NT2/D1 (cell line): ENCODE measurements around the gene LRCH4.

Experiments
- DNase-seq: peaks from one replicate; pipeline ENCODE4 v3.0.0-alpha.2; 2011; ENCODE audit warnings: low read depth, low spot score
- H3K27me3 ChIP-seq: 2 replicates; pipeline ENCODE4 v1.6.0; 2011; ENCODE audit warnings: mild to moderate bottlenecking; ENCODE audit not compliant: insufficient read length, insufficient read depth
- H3K36me3 ChIP-seq: 2 replicates; pipeline ENCODE4 v1.6.1; 2011; ENCODE audit warnings: mild to moderate bottlenecking, low read length, mixed read lengths; ENCODE audit not compliant: insufficient read depth, insufficient read length
- H3K4me1 ChIP-seq: 2 replicates; pipeline ENCODE4 v1.5.1; 2011; ENCODE audit not compliant: insufficient read depth, insufficient read length
- H3K4me3 ChIP-seq: 2 replicates; pipeline ENCODE4 v1.5.1; 2011; ENCODE audit warnings: low read depth; ENCODE audit not compliant: insufficient read length
- H3K9ac ChIP-seq: 2 replicates; pipeline ENCODE4 v1.6.0; 2011; ENCODE audit warnings: low read depth; ENCODE audit not compliant: insufficient read length
- H3K9me3 ChIP-seq: 2 replicates; pipeline ENCODE4 v1.5.1; 2011; ENCODE audit warnings: mild to moderate bottlenecking, low read length; ENCODE audit not compliant: insufficient read depth
- SUZ12 ChIP-seq: IDR thresholded peaks from 2 replicates; pipeline ENCODE4 v1.6.1; 2011; ENCODE audit not compliant: insufficient read length, insufficient read depth; ENCODE audit errors: extremely low read depth
- YY1 ChIP-seq: IDR thresholded peaks from 2 replicates; pipeline ENCODE4 v1.6.1; 2011; ENCODE audit not compliant: insufficient read length, insufficient read depth
- ZNF274 ChIP-seq: IDR thresholded peaks from 2 replicates; pipeline ENCODE4 v1.6.1; 2011; ENCODE audit warnings: mild to moderate bottlenecking, low read depth, low read length

LRCH4 gene

DNA sequence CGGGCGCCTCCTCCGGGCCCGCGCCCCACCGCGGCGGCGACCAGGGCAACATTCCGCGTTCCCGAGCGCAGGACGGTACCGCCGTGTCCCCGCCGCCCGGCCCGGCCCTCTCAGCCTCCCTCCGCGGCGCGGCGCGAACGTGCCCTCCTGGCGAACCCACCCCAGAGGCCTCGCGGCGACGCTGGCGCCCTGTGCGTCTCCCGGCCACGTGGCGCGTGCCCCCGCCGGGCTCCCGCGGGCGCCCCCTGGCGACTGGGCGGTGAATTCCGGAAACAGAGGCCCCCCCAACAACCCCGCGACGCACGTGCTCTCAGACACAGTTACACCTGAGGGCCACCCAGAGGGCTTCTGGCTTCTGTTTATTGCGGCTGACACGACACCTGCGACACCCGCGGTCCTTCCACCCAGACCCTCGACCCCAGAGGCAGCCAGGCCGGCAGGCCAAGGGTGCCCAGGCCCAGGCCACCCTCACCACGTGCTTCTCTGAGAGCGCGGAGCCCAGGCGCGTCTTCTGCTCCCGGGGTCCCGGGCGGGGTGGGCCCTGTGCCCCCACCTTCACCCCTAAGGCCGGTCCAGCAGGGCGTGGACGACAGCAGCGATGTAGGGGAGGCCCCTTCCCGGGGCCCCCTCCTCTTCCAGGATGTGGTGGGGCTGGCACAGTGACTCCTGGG, 12.1 kb downstream of the LRCH4 start, which contains the start of gene SAP25:
Gene SAP25, minus strand, starts transcription at position 210 of the 671 bp plus-strand sequence. Its CDS starts 158 bp downstream, at position 52.
- no peak within 1 kb of the TSS for H3K4me3 ChIP-seq
- peaks cover 53% of the 10 kb centered on the region for H3K36me3 ChIP-seq
- no peak for TF ChIP-seq SUZ12
- TF ChIP-seq YY1 = no peak
- no peak for TF ChIP-seq ZNF274
- H3K27me3 ChIP-seq = no peaks in the 10 kb centered on the region
- no peaks in the 10 kb centered on the region for H3K9me3 ChIP-seq
- no peak for DNase-seq
- peaks cover 17% of the 10 kb centered on the region for H3K4me1 ChIP-seq
- peak within 1 kb of the TSS; percentile 61 for H3K9ac ChIP-seq

DNA sequence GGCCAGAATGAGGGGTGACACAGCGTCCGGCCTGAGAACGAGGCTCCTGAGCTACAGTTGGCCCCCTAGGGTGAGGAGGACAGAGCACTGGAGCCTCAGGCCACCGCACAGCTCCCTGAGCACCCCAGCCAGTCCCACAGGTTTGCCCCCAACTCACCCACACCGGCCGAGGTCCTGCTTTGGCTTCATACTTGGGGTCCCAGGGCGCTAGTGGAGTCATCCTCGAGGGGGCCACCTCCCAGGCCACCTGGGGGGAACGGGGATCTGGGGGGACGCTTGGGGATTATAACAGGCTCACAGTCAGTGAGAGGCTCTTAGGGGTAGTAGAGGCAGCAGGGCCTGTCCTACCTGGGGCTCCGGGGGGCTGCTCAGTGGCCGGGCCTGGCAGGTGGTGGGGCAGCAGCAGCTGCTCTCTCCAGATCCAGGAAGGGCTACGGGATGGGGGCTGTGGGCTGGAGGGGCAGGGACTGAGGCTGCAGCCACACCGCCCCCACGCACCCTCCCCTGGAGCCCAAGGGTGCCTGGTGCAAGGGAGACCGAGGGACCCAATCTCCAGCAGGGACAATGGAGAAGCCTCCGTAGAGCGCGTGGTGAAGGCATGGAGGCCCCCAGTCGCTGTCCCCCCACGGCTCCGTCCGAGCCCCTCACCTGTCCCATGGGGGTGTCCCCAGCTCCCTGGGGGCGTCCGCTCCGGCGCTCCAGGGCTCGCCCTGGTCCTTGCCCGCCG, 12.8 kb downstream of the LRCH4 start:
- Histone ChIP-seq H3K36me3 (peaks cover 46% of the 10 kb centered on the region), H3K9ac (peak overlapping the region; percentile 61), H3K9me3 (no peaks in the 10 kb centered on the region), H3K4me1 (peaks cover 21% of the 10 kb centered on the region), H3K4me3 (no peak overlapping the region), H3K27me3 (no peaks in the 10 kb centered on the region)
- TF ChIP-seq YY1 (no peak), ZNF274 (no peak), SUZ12 (no peak)
- no peak for DNase-seq

DNA sequence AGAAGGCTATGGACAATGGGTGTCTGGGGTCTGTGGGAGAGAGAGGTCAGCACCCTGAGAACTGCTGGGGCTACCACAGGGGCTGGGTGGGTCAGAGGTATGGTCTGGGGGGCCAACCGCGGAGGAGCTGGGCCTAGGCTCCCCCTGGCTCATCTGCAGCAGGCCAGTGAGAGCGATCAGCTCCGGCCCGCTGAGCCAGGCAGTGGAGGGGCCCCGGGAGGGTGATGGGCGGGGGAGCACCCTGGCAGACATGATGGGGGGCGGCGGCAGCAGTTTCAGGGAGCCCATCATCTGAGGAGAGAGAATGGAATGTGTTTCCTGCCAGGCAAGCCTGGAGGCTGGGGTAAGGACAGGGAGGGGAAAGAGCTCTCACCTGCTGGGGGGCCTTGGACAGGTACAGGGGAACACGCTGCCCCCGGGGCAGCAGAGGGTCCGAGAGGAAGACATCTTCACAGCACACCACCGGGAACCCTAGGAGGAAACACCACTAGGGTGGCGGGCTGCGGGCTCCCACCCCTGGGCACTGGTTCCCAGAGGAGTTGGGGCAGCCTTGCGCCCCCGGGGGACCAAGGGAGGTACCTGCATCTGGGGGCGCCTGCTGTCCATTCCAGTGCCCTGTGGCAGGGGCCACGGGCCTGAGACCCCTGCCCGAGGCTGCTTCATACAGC, 13.5 kb downstream of the LRCH4 start:
- H3K36me3 ChIP-seq = peaks cover 39% of the 10 kb centered on the region
- H3K9me3 ChIP-seq = no peaks in the 10 kb centered on the region
- H3K4me3 ChIP-seq = no peak overlapping the region
- peaks cover 24% of the 10 kb centered on the region for H3K4me1 ChIP-seq
- H3K27me3 ChIP-seq = no peaks in the 10 kb centered on the region
- no peak for DNase-seq
- peak overlapping the region; percentile 61 for H3K9ac ChIP-seq
- no peak for TF ChIP-seq SUZ12
- no peak for TF ChIP-seq YY1
- no peak for TF ChIP-seq ZNF274

DNA sequence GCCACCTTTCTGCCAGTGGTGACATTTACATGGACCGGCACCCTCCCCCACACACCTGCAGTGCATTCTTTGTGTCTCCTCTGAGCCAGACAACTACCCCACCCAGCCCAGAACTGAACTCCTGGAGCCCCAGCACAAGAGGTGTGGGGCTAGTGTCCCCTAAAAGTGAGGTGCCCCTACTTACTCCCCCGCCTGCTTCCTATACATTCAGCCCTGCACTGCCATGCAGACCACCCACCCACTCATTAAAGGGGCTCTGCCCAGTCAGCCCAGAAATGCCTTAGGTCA, 14.2 kb downstream of the LRCH4 start:
- no peak for TF ChIP-seq SUZ12
- no peak for TF ChIP-seq ZNF274
- no peak for TF ChIP-seq YY1
- Histone ChIP-seq H3K27me3 (no peaks in the 10 kb centered on the region), H3K36me3 (peaks cover 33% of the 10 kb centered on the region), H3K4me1 (peaks cover 26% of the 10 kb centered on the region), H3K9me3 (no peaks in the 10 kb centered on the region), H3K4me3 (no peak overlapping the region), H3K9ac (peak overlapping the region; percentile 61)
- DNase-seq = no peak

DNA sequence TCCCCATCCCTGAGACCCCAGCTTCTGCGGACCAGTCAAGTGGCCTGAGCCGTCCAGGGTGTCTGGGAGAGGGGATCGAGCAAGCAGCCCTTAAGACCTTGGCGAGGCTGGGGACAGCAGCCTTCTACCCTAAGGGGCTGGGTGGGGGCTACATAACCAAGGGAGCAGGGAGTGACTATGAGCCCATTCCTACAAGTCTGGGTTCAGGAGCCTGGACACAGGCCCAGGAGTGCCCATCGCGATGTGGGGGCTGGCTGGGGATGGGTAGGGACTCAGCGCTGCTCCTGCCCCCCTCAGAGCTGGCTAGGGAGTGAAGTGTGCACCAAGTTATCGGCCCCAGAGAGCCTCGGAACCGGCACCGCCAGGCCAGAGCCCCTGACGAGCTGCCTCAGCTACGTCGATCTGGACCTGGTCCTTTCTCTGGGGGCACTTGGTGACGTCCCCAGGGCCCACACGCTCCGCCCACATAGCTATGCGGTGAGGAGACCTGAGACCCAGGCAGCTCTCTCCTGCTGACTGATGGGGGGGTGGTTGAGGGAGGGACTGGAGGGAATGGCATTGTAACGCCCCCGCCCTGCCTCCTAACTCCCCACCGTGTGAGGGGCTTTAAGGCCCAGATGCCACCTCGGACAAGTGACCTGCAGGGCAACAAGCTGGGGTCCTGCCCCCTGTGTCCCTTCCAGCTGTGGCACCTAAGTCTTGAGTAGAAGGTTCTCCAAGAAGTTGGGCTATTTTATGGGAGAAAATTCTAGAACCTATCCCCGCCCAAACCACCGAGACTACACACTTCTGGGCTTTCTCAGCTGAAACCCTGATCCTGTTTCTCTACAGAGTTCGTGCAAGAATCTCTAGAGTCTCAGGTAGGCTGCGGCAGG, 14.7 kb downstream of the LRCH4 start:
- TF ChIP-seq SUZ12 (no peak), ZNF274 (no peak), YY1 (no peak)
- no peak overlapping the region for H3K4me3 ChIP-seq
- H3K9ac ChIP-seq = peak overlapping the region; percentile 76
- H3K9me3 ChIP-seq = no peaks in the 10 kb centered on the region
- no peaks in the 10 kb centered on the region for H3K27me3 ChIP-seq
- no peak for DNase-seq
- peaks cover 26% of the 10 kb centered on the region for H3K4me1 ChIP-seq
- H3K36me3 ChIP-seq = peaks cover 29% of the 10 kb centered on the region

DNA sequence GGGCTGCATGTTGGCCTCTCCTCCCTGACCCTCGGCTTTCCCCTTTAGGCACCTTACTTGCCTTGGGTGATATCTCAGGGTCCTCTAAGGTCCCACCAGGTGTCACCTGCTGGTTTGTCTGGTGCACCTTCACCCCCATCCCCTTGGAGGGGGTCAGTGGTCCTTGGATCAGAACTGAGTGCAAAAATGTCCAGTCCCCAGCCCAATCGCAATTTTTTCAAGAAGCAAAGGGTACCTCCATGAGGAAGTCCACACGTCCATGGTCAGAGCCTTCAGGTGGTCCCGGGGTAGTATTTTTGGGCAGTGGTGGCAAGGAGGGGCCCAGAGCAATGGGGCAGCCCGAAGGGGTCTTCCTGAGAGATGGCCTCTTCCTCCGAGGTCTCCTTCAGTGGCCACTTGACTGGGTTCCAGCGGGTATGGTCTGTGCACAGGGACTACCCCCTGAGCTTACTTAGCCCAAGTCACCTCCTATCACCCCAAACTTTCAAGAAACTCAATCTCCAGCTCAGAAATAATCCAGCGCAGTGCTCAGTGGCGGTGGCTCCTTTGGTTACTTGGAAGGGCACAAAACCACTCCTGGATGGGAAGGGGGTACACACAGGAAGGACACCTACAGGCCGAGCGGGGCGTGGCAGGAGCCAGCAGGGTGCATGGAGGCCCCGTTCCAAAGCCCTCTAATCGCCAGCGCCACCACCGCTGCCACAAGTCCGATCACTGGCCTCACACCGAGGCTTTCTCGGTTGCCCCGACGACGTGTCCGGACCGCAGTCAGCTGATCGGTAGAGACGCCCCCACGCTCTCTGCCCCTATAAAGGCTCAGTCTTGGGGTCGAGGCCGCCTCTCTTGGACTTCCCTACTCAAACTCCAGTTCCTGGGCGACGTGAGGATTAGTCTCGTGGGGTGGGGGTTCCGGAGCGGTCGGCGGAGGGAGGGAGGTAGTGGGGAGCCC, 16.8 kb downstream of the LRCH4 start:
- H3K4me1 ChIP-seq = peaks cover 24% of the 10 kb centered on the region
- no peaks in the 10 kb centered on the region for H3K27me3 ChIP-seq
- H3K9me3 ChIP-seq = no peaks in the 10 kb centered on the region
- H3K9ac ChIP-seq = peak overlapping the region; percentile 86
- no peak for TF ChIP-seq YY1
- TF ChIP-seq ZNF274 = no peak
- no peak for TF ChIP-seq SUZ12
- H3K4me3 ChIP-seq = peak overlapping the region; percentile 57
- peak; percentile 70 for DNase-seq
- H3K36me3 ChIP-seq = peaks cover 12% of the 10 kb centered on the region
